ENCODE measurements around the gene TMEM266. TPM values are rescaled to one million over a fixed set of nuclear protein-coding genes. Genes with fewer than 3 reads are reported as not detected.

TMEM266 gene
- total RNA-seq, 1 donor from 2014 or later = 8.1 TPM

DNA sequence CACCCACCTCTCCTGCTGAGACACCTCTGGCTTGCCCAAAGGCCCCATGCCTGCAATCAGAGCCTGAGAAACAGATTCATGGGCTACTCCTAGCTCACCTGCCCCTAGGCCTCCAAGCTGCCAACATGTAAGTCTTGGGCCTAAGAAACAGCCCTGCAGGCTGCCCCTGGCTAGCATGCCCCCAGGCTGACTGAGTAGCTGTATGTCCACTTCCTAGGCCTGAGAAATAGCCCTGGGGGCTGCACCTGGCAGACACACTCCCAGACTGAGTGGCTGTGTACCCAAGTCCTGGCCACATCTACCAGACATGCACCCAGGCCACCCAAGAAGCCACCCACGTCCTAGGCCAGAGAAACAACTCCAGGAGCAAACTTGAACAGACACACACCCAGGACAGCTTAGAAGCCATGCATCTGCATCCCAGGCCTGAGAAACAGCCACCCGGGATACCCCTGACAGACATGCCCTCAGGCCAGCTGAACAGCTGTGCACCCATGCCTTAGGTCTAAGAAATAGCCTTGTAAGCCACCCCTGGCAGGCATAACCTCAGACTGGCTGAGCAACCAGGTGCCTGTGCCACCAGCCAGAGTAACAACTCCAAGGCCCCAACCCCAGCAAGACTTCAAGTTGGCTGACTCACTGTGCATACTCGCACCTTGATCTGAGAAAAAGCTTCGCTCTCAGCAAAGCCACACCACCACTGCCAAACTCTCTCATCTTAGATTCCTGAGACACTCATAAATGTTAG, 35.6 kb upstream of the TMEM266 start:
- Mint-ChIP-seq H3K4me3 (ENCODE audit: unreplicated experiment) (no peak overlapping the region), H3K27ac (ENCODE audit: unreplicated experiment) (no peak overlapping the region), H3K9me3 (ENCODE audit: unreplicated experiment) (peaks cover 4% of the 10 kb centered on the region), H3K36me3 (ENCODE audit: low read depth, unreplicated experiment) (peaks cover 16% of the 10 kb centered on the region), H3K4me1 (ENCODE audit: unreplicated experiment) (no peaks in the 10 kb centered on the region), H3K27me3 (ENCODE audit: unreplicated experiment) (no peaks in the 10 kb centered on the region)
- no peak for DNase-seq (ENCODE audit: low spot score)
- TF ChIP-seq, protein P1, sequence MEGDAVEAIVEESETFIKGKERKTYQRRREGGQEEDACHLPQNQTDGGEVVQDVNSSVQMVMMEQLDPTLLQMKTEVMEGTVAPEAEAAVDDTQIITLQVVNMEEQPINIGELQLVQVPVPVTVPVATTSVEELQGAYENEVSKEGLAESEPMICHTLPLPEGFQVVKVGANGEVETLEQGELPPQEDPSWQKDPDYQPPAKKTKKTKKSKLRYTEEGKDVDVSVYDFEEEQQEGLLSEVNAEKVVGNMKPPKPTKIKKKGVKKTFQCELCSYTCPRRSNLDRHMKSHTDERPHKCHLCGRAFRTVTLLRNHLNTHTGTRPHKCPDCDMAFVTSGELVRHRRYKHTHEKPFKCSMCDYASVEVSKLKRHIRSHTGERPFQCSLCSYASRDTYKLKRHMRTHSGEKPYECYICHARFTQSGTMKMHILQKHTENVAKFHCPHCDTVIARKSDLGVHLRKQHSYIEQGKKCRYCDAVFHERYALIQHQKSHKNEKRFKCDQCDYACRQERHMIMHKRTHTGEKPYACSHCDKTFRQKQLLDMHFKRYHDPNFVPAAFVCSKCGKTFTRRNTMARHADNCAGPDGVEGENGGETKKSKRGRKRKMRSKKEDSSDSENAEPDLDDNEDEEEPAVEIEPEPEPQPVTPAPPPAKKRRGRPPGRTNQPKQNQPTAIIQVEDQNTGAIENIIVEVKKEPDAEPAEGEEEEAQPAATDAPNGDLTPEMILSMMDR (IDR thresholded peaks at IDR 0.05; ENCODE audit: unreplicated experiment) = no peak

GRCh38 chr15:76032046-76032445, 27.7 kb upstream of the TMEM266 start:
- TF ChIP-seq, protein P1 (IDR thresholded peaks at IDR 0.05; ENCODE audit: unreplicated experiment) = no peak
- H3K4me3 Mint-ChIP-seq (ENCODE audit: unreplicated experiment) = no peak overlapping the region
- H3K9me3 Mint-ChIP-seq (ENCODE audit: unreplicated experiment) = no peaks in the 10 kb centered on the region
- no peaks in the 10 kb centered on the region for H3K4me1 Mint-ChIP-seq (ENCODE audit: unreplicated experiment)
- no peaks in the 10 kb centered on the region for H3K36me3 Mint-ChIP-seq (ENCODE audit: low read depth, unreplicated experiment)
- no peak overlapping the region for H3K27ac Mint-ChIP-seq (ENCODE audit: unreplicated experiment)
- no peaks in the 10 kb centered on the region for H3K27me3 Mint-ChIP-seq (ENCODE audit: unreplicated experiment)
- DNase-seq (ENCODE audit: low spot score) = no peak

GRCh38 chr15:76033438-76033837, 26.3 kb upstream of the TMEM266 start:
- DNase-seq (ENCODE audit: low spot score) = no peak
- Mint-ChIP-seq H3K4me1 (ENCODE audit: unreplicated experiment) (no peaks in the 10 kb centered on the region), H3K27me3 (ENCODE audit: unreplicated experiment) (no peaks in the 10 kb centered on the region), H3K4me3 (ENCODE audit: unreplicated experiment) (no peak overlapping the region), H3K36me3 (ENCODE audit: low read depth, unreplicated experiment) (peaks cover 4% of the 10 kb centered on the region), H3K9me3 (ENCODE audit: unreplicated experiment) (no peaks in the 10 kb centered on the region), H3K27ac (ENCODE audit: unreplicated experiment) (no peak overlapping the region)
- TF ChIP-seq, protein P1 (IDR thresholded peaks at IDR 0.05; ENCODE audit: unreplicated experiment) = no peak

- Mint-ChIP-seq H3K27me3 (ENCODE audit: unreplicated experiment) (no peaks in the 10 kb centered on the region), H3K4me1 (ENCODE audit: unreplicated experiment) (no peaks in the 10 kb centered on the region), H3K4me3 (ENCODE audit: unreplicated experiment) (no peak overlapping the region), H3K27ac (ENCODE audit: unreplicated experiment) (no peak overlapping the region), H3K36me3 (ENCODE audit: low read depth, unreplicated experiment) (peaks cover 4% of the 10 kb centered on the region), H3K9me3 (ENCODE audit: unreplicated experiment) (no peaks in the 10 kb centered on the region)
- TF ChIP-seq, protein P1 (IDR thresholded peaks at IDR 0.05; ENCODE audit: unreplicated experiment) = no peak
- no peak for DNase-seq (ENCODE audit: low spot score)
Observed at GRCh38 chr15:76034111-76034510, 25.7 kb upstream of the TMEM266 start.

GRCh38 chr15:76035593-76035992, 24.2 kb upstream of the TMEM266 start:
- no peak for DNase-seq (ENCODE audit: low spot score)
- H3K9me3 Mint-ChIP-seq (ENCODE audit: unreplicated experiment) = no peaks in the 10 kb centered on the region
- H3K36me3 Mint-ChIP-seq (ENCODE audit: low read depth, unreplicated experiment) = peaks cover 4% of the 10 kb centered on the region
- TF ChIP-seq, protein P1 (IDR thresholded peaks at IDR 0.05; ENCODE audit: unreplicated experiment) = no peak
- no peaks in the 10 kb centered on the region for H3K27me3 Mint-ChIP-seq (ENCODE audit: unreplicated experiment)
- H3K4me1 Mint-ChIP-seq (ENCODE audit: unreplicated experiment) = no peaks in the 10 kb centered on the region
- H3K4me3 Mint-ChIP-seq (ENCODE audit: unreplicated experiment) = no peak overlapping the region
- no peak overlapping the region for H3K27ac Mint-ChIP-seq (ENCODE audit: unreplicated experiment)
